Astrocyte (in vitro differentiated cells and primary cell): Measurements from ENCODE around the gene ZDHHC11. TPM values are rescaled to one million over a fixed set of nuclear protein-coding genes. Genes with fewer than 3 reads are reported as not detected.

ENCODE experiments used
- DNase-seq: peaks from one replicate; pipeline ENCODE4 v3.0.0-alpha.2; 2010; ENCODE audit warnings: low read depth
- FAIRE-seq: peaks from 2 replicates; lab custom pipeline; 2011; peaks lifted over from hg19 to GRCh38; lab: Jason Lieb, UNC
- H2AFZ ChIP-seq: 2 replicates; pipeline ENCODE4 v1.6.0; 2012; ENCODE audit warnings: low read depth, low read length, inconsistent platforms
- H3K27ac ChIP-seq: 2 replicates; pipeline ENCODE4 v1.5.1; 2011; ENCODE audit warnings: low read depth, low read length, inconsistent platforms
- H3K27me3 ChIP-seq: 2 replicates; pipeline ENCODE4 v1.6.0; 2011; ENCODE audit warnings: low read length, inconsistent platforms; ENCODE audit not compliant: insufficient read depth
- H3K36me3 ChIP-seq: 2 replicates; pipeline ENCODE4 v1.5.1; 2011; ENCODE audit warnings: low read length, inconsistent platforms; ENCODE audit not compliant: insufficient read depth
- H3K4me1 ChIP-seq: 2 replicates; pipeline ENCODE4 v1.5.1; 2011; ENCODE audit warnings: low read length, inconsistent platforms; ENCODE audit not compliant: insufficient read depth
- H3K4me2 ChIP-seq: 2 replicates; pipeline ENCODE4 v1.6.0; 2012; ENCODE audit warnings: low read length, inconsistent platforms
- H3K4me3 ChIP-seq: 2 replicates; pipeline ENCODE4 v1.5.1; 2011; ENCODE audit warnings: low read depth, mild to moderate bottlenecking, low read length, inconsistent platforms; ENCODE audit not compliant: insufficient read depth
- H3K79me2 ChIP-seq: 2 replicates; pipeline ENCODE4 v1.6.0; 2012; ENCODE audit warnings: mild to moderate bottlenecking, low read length, inconsistent platforms; ENCODE audit not compliant: insufficient read depth
- H3K9ac ChIP-seq: 2 replicates; pipeline ENCODE4 v1.6.0; 2012; ENCODE audit warnings: mild to moderate bottlenecking, low read length, inconsistent platforms
- H3K9me3 ChIP-seq: 2 replicates; pipeline ENCODE4 v1.5.1; 2012; ENCODE audit warnings: low read depth, mild to moderate bottlenecking, low read length, inconsistent platforms; ENCODE audit not compliant: insufficient read depth
- H4K20me1 ChIP-seq: 2 replicates; pipeline ENCODE4 v1.6.0; 2012; ENCODE audit warnings: low read length, inconsistent platforms; ENCODE audit not compliant: insufficient read depth
- H3K27ac Mint-ChIP-seq: one replicate; pipeline ENCODE4 v1.8.0; 2021; ENCODE audit warnings: mild to moderate bottlenecking, mixed read lengths; ENCODE audit not compliant: unreplicated experiment
- H3K27me3 Mint-ChIP-seq: one replicate; pipeline ENCODE4 v1.8.0; 2021; ENCODE audit warnings: low read depth, mixed read lengths; ENCODE audit not compliant: unreplicated experiment
- H3K36me3 Mint-ChIP-seq: one replicate; pipeline ENCODE4 v1.8.0; 2021; ENCODE audit warnings: low read depth, mixed read lengths; ENCODE audit not compliant: unreplicated experiment
- H3K4me1 Mint-ChIP-seq: one replicate; pipeline ENCODE4 v1.8.0; 2021; ENCODE audit warnings: low read depth, mixed read lengths; ENCODE audit not compliant: unreplicated experiment
- H3K4me3 Mint-ChIP-seq: one replicate; pipeline ENCODE4 v1.8.0; 2021; ENCODE audit warnings: mild to moderate bottlenecking, moderate library complexity, mixed read lengths; ENCODE audit not compliant: unreplicated experiment
- H3K9me3 Mint-ChIP-seq: one replicate; pipeline ENCODE4 v1.8.0; 2021; ENCODE audit warnings: mild to moderate bottlenecking, mixed read lengths; ENCODE audit not compliant: unreplicated experiment
- EZH2 ChIP-seq: IDR thresholded peaks from 2 replicates; pipeline ENCODE4 v1.6.1; 2012; ENCODE audit warnings: mild to moderate bottlenecking, low read length, inconsistent platforms; ENCODE audit not compliant: insufficient read depth
- total RNA-seq: library from RNA; stranded (reverse); gene quantifications from 2 replicates; pipeline ENCODE4 v1.2.1, GENCODE V29; 2021
- TF ChIP-seq, protein P1 (sequence below): IDR thresholded peaks from 2 replicates; pipeline ENCODE4 v1.5.1; 2011; ENCODE audit warnings: low read depth, mild to moderate bottlenecking, inconsistent platforms, low read length, moderate library complexity; ENCODE audit not compliant: insufficient read depth

Gene ZDHHC11
- total RNA-seq, 1 donor from 2014 or later = 15.9 TPM

- H3K79me2 ChIP-seq = no peaks in the 10 kb centered on the region
- H3K4me3 Mint-ChIP-seq = no peak overlapping the region
- no peak for FAIRE-seq
Measured at GRCh38 chr5:861442-862366, 10.9 kb upstream of the ZDHHC11 start.

GRCh38 chr5:860506-861150, 9.8 kb upstream of the ZDHHC11 start:
- Histone ChIP-seq H2AFZ (no peak overlapping the region), H3K4me3 (no peak overlapping the region), H3K9me3 (no peaks in the 10 kb centered on the region), H3K4me1 (no peaks in the 10 kb centered on the region), H3K36me3 (peaks cover 3% of the 10 kb centered on the region), H3K79me2 (no peaks in the 10 kb centered on the region), H4K20me1 (peaks cover 56% of the 10 kb centered on the region), H3K9ac (no peak overlapping the region), H3K27me3 (no peaks in the 10 kb centered on the region), H3K27ac (no peak overlapping the region), H3K4me2 (no peak overlapping the region)
- no peaks in the 10 kb centered on the region for H3K4me1 Mint-ChIP-seq
- peaks cover 12% of the 10 kb centered on the region for H3K36me3 Mint-ChIP-seq
- FAIRE-seq (no peak), DNase-seq (no peak)
- no peaks in the 10 kb centered on the region for H3K27me3 Mint-ChIP-seq
- no peak overlapping the region for H3K27ac Mint-ChIP-seq
- TF ChIP-seq, protein P1, sequence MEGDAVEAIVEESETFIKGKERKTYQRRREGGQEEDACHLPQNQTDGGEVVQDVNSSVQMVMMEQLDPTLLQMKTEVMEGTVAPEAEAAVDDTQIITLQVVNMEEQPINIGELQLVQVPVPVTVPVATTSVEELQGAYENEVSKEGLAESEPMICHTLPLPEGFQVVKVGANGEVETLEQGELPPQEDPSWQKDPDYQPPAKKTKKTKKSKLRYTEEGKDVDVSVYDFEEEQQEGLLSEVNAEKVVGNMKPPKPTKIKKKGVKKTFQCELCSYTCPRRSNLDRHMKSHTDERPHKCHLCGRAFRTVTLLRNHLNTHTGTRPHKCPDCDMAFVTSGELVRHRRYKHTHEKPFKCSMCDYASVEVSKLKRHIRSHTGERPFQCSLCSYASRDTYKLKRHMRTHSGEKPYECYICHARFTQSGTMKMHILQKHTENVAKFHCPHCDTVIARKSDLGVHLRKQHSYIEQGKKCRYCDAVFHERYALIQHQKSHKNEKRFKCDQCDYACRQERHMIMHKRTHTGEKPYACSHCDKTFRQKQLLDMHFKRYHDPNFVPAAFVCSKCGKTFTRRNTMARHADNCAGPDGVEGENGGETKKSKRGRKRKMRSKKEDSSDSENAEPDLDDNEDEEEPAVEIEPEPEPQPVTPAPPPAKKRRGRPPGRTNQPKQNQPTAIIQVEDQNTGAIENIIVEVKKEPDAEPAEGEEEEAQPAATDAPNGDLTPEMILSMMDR = no peak
- no peak for TF ChIP-seq EZH2
- H3K4me3 Mint-ChIP-seq = no peak overlapping the region
- H3K9me3 Mint-ChIP-seq = peaks cover 1% of the 10 kb centered on the region

More at GRCh38 chr5:861442-862366, 10.9 kb upstream of the ZDHHC11 start:
- Histone ChIP-seq H3K9ac (no peak overlapping the region), H3K27me3 (no peaks in the 10 kb centered on the region), H4K20me1 (peaks cover 55% of the 10 kb centered on the region), H3K4me1 (no peaks in the 10 kb centered on the region), H3K4me2 (no peak overlapping the region), H3K9me3 (no peaks in the 10 kb centered on the region), H3K36me3 (peaks cover 6% of the 10 kb centered on the region), H3K27ac (no peak overlapping the region), H2AFZ (no peak overlapping the region), H3K4me3 (no peak overlapping the region)
- no peak for TF ChIP-seq EZH2
- TF ChIP-seq, protein P1 = no peak
- H3K27ac Mint-ChIP-seq = no peak overlapping the region
- H3K9me3 Mint-ChIP-seq = peaks cover 1% of the 10 kb centered on the region
- DNase-seq = no peak
- no peaks in the 10 kb centered on the region for H3K27me3 Mint-ChIP-seq
- no peaks in the 10 kb centered on the region for H3K4me1 Mint-ChIP-seq
- H3K36me3 Mint-ChIP-seq = peaks cover 20% of the 10 kb centered on the region
